Pons (tissue), 1 donor: ENCODE results near the gene ANTXR1.

ENCODE experiments used
- DNase-seq: peaks from one replicate; pipeline ENCODE4 v3.0.0-alpha.2; 2016; ENCODE audit warnings: low spot score

The ANTXR1 gene

GRCh38 chr2:69034122-69034521 lies 21.1 kb downstream of the ANTXR1 start:
- no peak for DNase-seq

- DNase-seq: no peak
Observed at GRCh38 chr2:69034845-69035244, 21.9 kb downstream of the ANTXR1 start.

DNA sequence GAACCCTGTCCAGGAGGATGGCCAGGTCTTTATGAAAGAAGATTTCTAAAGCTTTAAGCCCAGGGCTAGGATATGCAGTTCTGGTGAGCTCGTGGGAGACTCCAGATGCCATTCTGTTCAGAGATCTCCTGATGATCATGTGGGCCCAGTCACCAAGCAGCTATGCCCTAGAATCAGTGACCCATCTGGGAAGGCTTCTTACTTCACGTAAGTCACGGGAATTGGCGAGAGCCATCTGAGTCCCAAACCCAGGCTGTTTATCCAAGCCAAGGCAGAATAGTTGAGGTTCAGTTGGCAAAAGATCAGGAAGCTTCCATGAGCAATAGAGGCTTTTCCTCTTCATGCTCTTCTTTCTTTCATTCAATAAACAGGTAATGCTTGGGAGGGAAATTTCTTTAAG lies 23.9 kb downstream of the ANTXR1 start:
- no peak for DNase-seq

DNA sequence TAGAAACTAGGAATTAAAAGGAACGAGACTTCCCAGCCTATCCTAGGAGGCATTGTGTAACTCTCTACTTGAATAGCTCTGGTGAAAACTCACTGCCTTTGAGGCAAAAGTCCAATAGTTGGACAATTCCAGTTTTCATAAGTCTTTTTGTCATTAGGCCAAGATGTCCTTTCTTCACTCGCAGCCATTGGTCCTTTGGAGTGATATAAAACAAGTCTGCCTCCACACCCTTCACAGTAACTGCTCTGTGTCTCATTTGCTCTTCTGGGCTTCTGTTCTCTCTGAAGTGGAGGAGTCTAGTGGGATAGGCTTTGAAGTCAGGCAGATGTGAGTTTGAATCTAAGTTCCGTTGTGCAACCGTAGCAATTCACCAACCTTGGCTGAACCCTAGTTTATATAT lies 28.2 kb downstream of the ANTXR1 start:
- no peak for DNase-seq

- no peak for DNase-seq
Observed at GRCh38 chr2:69043736-69044400, 30.9 kb downstream of the ANTXR1 start.

DNA sequence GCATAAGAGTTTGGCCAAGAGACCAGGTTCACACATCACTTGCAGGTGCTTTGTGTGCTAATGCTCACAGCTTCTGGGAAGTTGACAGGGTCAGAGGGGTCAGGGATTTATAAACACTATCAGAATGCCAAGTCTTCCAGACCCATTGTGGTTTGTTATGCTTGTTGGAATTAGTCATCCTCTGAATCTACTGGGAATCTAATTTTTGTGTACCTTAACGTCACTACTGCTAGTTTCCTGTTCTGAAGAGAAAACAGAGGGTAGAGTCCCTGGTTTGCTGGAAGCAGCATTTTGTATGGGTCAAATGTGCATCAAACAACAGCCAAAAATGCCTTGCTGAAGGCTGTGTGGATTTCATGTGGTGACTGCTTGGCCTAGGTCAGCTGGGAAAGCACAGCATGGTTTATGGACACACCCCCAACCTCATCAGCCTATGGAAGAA lies 33.3 kb downstream of the ANTXR1 start:
- DNase-seq: no peak

DNA sequence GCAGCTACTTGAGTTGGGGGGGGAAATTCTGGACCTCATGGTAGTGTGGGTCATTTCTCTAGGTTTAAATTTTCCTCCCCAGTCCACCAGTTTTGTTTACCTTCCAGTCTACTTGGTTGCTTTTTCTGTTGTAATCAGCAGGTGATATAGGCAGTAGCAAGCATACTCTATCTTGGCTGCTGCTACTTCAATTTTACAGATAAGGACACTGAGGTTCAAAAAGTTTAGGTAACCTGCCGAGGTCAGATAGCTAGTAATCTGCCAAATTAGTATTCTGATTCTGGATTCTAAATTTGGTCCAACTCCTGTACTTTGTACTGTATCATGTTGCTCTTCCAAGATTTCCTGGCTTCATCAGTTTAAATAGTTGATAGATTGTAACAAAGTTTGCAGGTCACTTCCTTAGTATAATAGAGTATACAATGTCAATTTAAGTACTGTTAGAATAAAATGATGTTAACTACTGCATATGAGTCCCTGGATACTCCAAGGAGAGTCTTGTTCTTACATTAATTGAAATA lies 34.7 kb downstream of the ANTXR1 start:
- no peak for DNase-seq

DNA sequence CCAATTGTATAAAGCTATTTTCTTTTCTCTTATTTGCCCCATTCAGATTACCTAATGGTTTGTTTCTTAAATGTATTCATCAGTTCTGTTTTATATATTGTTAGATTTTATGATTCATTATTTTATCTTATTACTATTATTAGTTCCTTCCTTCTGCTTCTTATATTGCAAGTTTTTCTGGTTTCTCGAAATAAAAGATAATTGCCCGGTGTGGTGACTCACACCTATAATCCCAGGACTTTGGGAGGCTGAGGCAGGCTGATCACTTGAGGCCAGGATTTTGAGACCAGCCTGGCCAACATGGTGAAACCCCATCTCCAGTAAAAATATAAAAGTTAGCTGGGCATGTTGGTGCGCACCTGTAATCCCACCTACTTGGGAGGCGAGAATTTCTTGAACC lies 37.8 kb downstream of the ANTXR1 start:
- no peak for DNase-seq

DNA sequence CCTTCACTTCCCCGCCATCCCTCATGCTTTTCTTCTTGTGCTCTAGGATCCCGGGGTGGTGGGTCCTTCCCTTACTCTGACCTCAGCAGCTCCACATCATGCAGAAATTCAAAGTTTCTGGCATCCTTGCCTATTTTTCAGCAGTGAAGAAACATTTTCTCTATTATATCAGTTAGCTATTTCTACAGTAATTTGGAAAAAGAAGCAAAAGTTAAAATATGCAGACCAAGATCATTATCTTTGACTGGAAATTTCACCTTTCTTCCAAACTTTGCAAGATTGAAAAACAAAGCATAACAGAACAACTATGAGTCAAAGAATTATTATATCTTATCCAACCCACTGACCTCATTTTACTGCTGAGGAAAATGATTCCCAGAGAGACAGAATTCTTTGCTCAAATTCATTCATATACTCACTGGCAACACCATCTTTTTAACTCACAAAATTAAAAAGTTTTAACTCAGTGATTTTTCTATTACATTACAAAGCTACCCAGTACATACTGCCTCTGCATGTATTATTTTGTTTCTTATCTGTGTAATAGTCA lies 40.5 kb downstream of the ANTXR1 start:
- no peak for DNase-seq

DNA sequence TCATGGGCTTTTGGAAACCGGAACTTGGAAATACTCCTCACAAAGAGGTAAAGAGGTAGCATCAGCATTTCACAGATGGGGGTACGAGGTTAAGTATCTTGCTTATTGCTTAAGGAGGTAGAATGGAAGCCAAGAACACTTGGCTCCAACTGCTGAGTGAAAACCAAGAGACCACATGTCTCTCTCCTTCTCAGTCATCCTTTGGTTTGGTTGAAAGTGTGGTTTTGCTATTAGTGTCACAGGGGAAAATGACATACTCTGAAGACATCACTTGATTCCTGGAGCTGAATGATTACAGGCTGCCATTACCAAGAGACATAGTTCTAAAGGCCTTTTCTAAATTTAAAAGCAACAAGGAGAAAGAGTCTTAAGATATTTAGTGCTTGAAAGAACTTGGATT lies 41.5 kb downstream of the ANTXR1 start:
- DNase-seq: no peak

DNA sequence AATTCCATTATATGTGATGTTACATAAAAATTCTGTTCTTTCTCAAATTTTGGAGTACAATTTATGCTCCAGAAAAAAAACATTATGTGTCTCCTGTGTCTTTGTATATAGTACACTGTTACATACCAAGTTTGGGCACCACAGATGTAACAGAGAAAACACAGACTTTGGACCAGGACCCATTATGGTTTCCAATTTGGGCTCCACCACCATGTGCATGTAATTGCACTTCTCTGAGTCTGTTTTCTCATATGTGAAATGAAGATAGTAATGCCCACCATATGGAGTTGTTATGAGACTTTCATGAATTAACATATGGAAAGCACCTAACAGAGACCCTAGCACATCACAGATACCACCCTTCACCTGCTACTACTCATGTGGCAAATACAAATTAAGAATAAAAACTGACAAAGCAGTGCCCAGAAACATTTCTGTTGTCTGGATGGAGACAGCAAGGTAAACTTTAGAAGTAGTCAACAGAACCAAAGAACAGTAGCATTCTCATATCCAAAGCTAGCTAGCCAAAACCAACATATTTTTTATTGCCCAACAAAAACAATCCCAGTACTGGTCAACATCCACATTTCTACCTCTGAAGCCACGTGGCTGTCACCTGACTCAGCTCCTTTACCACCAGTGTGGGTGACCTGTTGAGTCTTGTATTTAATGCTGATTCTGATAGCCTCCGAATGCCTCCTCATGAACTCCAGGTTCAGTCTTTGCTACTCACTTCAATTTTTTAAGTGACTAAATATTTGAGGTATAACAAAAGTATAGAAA lies 42.9 kb downstream of the ANTXR1 start:
- DNase-seq: no peak

GRCh38 chr2:69057660-69058059 lies 44.7 kb downstream of the ANTXR1 start:
- no peak for DNase-seq

GRCh38 chr2:69059731-69060290 lies 46.8 kb downstream of the ANTXR1 start:
- no peak for DNase-seq

GRCh38 chr2:69060938-69061501 lies 48.0 kb downstream of the ANTXR1 start:
- no peak for DNase-seq

DNA sequence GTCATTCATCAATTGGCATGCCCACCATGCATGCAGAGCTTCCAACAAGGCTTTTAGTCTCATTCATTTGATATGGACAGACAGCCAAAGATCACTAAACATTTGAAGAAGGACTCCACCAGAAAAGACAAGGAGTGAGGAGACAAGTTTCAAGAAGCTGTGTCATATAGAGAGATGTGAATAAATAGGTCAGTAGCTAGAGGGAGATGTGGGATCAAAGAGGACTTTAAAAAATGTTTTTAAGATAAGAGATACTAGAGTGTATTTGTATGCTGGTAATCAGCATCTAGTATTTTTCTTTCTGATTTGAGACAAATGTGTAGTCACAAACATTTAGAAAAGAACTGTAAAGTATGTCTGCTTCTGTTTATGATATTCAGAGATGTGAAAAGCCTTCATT lies 48.5 kb downstream of the ANTXR1 start:
- peak; percentile 30 for DNase-seq

GRCh38 chr2:69062307-69062962 lies 49.5 kb downstream of the ANTXR1 start:
- DNase-seq: no peak

GRCh38 chr2:69065735-69066336 lies 52.9 kb downstream of the ANTXR1 start:
- no peak for DNase-seq

DNA sequence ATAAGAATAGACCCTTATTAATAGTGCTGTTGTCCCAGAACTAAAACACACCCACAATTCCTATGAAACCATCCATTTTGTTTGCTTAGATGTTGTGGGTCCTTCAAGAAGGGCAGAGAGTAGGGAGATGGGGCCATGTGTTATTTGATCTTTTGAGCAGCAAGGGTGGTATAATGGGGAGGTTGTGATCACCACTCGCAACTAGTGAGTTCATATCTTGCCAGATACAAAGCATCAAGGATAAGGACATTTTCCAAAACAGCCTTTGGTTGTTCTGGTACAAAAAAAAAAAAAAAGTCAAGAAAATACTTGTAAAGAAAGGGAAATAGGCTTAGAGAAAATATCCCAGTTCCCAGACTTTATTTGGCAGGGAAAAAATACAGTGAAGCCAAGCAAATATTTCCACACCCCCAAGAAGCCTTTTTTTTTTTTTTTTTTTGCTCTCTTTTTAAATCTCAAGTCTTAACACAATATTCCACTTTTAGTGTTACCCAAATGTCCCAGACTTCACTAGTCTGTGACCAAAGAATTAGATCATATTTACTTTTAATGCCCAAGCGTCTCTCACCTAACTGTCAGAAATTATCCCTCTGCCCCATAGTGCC lies 54.1 kb downstream of the ANTXR1 start:
- no peak for DNase-seq

- DNase-seq: no peak
Observed at GRCh38 chr2:69067866-69068265, 54.9 kb downstream of the ANTXR1 start.

- no peak for DNase-seq
Observed at GRCh38 chr2:69070969-69071368, 58.0 kb downstream of the ANTXR1 start.

- no peak for DNase-seq
Observed at GRCh38 chr2:69073928-69074570, 61.1 kb downstream of the ANTXR1 start.
